Mammary epithelial cell (primary cell): Measurements from ENCODE around the gene MS4A15.

Source experiments
- CTCF ChIP-seq, 2 donors: IDR thresholded peaks in 1 of 2; conservative IDR thresholded peaks in 1 of 2; 2 replicates each; pipeline ENCODE4 v1.5.1; 2011 to 2012; ENCODE audit warnings: inconsistent platforms in 2 of 2, low read length in 2 of 2, mild to moderate bottlenecking in 2 of 2, control low read depth in 1 of 2, low read depth in 1 of 2; ENCODE audit not compliant: insufficient read depth in 1 of 2; ENCODE audit errors: extremely low read depth in 1 of 2
- EZH2 ChIP-seq: IDR thresholded peaks from 2 replicates; pipeline ENCODE4 v1.6.1; 2012; ENCODE audit warnings: low read length, inconsistent platforms, borderline replicate concordance

- TF ChIP-seq CTCF (conservative IDR thresholded peaks at IDR 0.05 in 1 of 2, IDR thresholded peaks at IDR 0.05 in 1 of 2; ENCODE audit: extremely low read depth in 1 of 2, insufficient read depth in 1 of 2, low read depth in 1 of 2, low read length in 2 of 2) = no peak
- no peak for TF ChIP-seq EZH2
Observed at GRCh38 chr11:60763692-60764369, 7.2 kb downstream of the MS4A15 start.
